Middle frontal gyrus (tissue), 1 donor: Measurements from ENCODE around the gene DOCK11.
"Not testable (repeated sequence)": the region's sequence is repeated elsewhere in the genome, so short reads cannot be mapped to it uniquely, and the experiment has no call there.

Experiments used
- DNase-seq: peaks from one replicate; pipeline ENCODE4 v3.0.0-alpha.2; 2015; ENCODE audit warnings: low spot score; ENCODE audit errors: extremely low spot score

DOCK11 gene

GRCh38 chrX:118495061-118495921 lies at the start of gene DOCK11:
TSS of gene DOCK11 (plus strand) at chrX:118495815. CDS start at chrX:118495972, 157 bp downstream.
- DNase-seq: peak; percentile 14

DNA sequence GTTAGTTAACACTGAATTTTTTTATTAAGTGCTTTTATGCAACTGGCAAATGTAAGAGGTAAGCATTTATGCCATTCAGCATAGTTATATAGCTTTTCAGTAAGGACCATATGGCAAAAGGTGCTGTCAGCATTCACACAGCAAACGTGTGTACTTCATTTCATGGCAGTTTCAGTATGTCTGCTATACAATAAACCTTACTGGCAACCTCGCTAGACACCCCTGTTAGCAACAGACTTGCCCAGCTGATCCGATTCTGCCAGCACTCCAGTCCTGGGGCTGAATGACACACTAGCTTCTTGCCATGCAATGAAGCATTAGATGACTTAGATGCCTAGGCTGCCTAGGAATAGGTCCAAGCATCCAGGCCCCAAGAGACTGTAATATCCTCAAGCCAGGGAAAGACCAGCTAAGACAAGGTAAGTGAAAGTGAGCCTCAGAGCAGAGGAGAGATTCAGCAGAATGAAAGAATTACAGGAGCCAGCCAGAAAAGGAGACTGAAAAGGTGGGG lies 47.3 kb upstream of the DOCK11 start:
- no peak for DNase-seq

- no peak for DNase-seq
Observed at GRCh38 chrX:118455013-118455412, 40.6 kb upstream of the DOCK11 start.

DNA sequence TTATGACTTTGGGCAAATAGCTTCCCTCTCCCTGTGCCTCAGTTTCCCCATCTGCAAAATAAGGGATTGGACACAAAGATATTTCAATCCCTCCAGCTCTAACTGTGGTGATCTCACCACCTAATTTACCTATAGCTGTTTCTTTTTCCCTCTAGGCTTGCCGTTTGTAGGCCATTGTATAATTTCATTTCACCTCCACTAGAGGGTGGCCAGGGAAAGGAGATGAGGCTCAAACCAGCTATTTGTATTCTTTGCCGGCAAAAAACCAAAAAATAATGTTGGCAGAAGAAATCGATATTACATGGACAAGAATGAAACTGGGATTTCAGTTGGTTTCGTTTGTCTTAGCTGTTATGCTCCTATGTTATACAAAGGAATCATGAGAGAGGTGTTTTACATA lies 36.1 kb upstream of the DOCK11 start:
- DNase-seq: no peak

DNA sequence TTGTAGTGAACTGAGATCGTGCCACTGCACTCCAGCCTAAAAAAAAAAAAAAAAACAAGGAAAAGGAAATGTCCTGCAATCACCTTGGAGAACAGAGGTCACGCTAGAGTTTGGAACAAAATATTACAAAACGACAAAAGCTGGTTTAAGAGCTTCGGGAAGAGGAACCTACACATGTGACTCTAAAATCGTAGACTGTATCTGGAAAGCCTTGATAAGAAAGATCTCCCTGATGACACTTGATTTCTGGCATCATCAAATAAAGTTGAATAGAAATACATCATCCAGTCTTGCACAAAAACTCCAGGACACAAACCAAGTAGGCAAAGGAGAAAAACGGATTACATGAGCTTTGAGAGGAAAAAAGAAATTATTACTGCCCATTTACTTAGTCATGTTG lies 31.1 kb upstream of the DOCK11 start:
- no peak for DNase-seq

GRCh38 chrX:118468122-118468521 lies 27.5 kb upstream of the DOCK11 start:
- no peak for DNase-seq

- not testable (repeated sequence) for DNase-seq
Observed at GRCh38 chrX:118470721-118471347, 24.8 kb upstream of the DOCK11 start.

DNA sequence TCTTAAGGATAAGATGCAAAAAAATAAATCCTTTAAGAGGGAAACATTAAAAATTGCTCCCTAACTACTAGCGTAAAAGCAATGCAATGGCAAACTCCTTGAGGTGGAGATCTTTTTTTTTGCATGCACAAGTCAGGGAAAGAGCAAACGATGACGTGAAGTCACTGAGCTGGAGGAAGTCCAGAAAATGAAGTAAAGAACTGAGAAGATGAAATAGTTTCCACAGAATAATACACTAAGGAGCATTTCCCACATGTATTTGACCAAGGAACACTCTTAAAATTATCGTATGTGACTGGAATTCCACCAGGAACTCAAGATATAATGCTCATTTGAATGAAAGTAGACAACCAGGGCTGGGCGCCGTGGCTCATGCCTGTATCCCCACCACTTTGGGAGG lies 21.0 kb upstream of the DOCK11 start:
- DNase-seq: no peak

GRCh38 chrX:118475903-118476302 lies 19.7 kb upstream of the DOCK11 start:
- DNase-seq: no peak

DNA sequence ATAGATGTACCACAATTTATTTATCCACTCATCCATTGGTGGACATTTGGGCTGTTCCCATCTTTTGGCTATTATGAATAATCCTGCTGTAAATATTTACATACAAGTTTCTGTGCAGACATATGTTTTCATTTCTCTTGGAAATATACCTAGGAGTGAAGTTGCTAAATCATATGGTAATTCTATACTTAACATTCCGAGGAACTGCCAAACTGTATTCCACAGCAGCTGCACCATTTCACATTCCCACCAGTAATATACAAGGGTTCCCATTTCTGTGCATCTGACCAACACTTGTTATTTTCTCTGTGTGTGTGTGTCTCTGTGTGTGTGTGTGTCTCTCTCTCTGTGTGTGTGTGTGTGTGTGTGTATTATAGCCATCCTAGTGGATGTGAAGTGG lies 15.4 kb upstream of the DOCK11 start:
- no peak for DNase-seq

DNA sequence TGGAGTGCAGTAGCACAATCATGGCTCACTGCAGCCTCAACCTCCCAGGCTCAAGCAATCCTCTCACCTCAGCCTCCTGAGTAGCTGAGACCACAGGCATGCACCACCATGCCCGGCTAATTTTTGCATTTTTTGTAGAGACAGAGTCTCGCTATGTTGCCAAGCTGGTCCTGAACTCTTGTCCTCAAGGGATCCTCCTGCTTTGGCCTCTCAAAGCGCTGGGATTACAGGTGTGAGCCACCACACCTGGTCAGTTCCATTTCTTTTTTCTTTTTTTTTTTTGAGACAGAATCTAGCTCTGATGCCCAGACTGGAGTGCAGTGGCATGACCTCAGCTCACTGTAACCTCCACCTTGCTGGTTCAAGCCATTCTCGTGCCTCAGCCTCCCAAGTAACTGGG lies 13.2 kb upstream of the DOCK11 start:
- DNase-seq: not testable (repeated sequence)

- no peak for DNase-seq
Observed at GRCh38 chrX:118484216-118484903, 11.3 kb upstream of the DOCK11 start.

DNA sequence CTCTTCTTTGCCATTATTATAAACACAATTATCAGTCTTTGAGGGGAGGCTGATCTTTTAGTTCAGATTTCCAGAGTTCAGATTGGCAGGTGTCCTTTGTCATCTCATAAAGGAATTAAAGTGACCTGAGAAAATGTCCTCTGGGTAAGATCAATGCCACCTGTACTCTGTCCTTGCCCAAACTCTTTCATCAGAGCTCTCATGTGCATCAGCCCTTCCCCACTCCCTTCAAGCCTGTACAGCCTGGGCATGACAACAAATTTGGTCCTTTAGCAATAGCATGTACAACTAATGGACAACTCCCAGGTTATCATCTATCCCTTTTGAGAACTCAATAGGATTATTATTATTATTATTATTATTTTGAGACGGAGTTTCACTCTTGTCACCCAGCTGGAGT lies 8.9 kb upstream of the DOCK11 start:
- DNase-seq: not testable (repeated sequence)

DNA sequence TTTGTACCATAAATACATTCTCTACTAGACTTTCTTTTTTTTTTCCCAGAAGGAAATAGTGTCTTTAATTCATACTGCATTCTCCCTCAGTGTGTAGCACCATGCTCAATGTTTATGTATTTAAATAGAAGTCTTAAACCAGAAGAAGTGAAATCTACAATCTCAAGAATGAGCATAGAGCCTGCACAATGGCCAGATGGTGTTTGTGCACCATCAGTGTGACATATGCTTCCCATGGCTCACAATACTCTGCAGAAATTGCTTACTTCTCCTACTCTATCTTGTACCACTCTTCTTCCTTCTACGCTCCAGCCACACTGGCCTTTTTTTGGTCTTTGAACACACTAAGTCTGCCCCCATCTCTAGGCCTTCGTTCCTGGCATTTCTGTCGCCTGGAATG lies 2.6 kb upstream of the DOCK11 start:
- DNase-seq: no peak

DNA sequence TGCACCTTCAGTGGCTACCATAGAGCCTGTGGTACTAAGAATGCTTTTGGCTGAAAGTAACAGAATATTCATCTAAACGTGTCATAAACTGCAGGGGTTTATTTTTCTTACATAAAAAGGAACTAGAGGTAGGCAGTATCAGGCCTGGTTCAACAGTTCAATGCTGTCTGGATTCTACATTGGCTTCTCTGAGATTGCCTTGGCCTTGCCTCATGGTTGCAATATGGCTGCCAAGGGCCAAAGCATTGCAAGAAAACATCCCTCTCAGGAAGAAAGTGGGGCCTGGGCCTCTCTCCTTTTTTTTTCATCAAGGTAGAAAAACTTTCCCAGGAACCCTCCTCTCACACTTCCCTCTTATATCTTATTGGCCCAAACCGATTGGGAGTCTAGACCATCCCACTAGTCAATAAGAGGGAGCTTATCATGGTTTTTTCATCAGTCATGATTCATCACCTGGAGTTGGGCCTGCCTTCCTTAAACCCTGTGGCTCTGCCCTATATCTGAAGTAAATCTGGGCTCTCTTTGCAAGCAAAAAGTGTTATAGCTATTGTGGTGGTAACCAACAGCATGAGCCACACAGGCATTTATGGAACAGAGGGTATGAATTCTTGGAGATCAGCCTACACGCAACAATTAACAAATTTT lies 1.8 kb upstream of the DOCK11 start:
- DNase-seq: no peak

GRCh38 chrX:118495958-118496762 lies 545 bp downstream of the DOCK11 start:
- no peak for DNase-seq

DNA sequence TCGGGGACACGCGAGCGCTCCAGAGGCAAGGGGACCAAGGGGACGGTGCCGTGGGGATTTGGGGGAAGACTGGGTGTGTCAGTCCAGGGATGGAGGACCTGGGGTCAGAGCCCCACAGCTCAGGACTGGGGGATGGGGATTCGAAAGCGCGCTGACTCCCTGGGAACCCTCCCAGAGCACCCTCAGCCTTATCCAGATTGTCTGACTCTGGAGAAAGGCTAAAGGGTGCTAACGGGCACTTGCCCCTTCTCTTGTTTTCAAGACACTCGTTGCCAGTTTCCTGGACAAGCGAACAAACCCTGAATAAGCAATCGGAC lies 1.1 kb downstream of the DOCK11 start:
- DNase-seq: no peak

- no peak for DNase-seq
Observed at GRCh38 chrX:118497180-118497818, 1.7 kb downstream of the DOCK11 start.

- no peak for DNase-seq
Observed at GRCh38 chrX:118498351-118498750, 2.7 kb downstream of the DOCK11 start.

DNA sequence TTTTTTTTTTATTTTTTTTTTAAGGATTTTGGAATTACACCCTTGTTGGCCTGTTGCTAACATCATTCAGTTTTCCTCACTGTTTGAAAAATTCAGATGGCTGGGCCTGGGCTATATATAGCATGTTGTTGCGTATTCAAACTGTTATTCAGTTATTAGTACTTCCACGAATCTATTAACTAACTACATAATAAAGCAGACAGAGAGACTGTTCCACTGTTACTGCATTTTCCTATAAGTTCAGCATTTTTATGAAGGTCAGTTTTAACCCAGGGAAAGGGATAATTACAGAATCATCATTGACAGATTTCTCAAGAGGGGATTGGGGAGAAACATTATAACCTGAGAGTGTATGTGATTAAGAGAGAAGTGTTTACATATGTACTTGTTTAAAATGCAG lies 3.1 kb downstream of the DOCK11 start:
- no peak for DNase-seq
